Fibroblast of skin of left biceps (primary cell): ENCODE data around the gene KCTD19.

Experiments
- DNase-seq, 2 experiments: peaks; one replicate each; pipeline ENCODE4 v3.0.0-alpha.2; 2013; ENCODE audit warnings: low read depth in 2 of 2

KCTD19 gene

GRCh38 chr16:67242138-67242730 lies 84.3 kb downstream of the KCTD19 start:
- DNase-seq = no peak

GRCh38 chr16:67241008-67241900 lies 85.3 kb downstream of the KCTD19 start:
- no peak for DNase-seq

GRCh38 chr16:67240506-67240905 lies 86.0 kb downstream of the KCTD19 start:
- no peak for DNase-seq
